ENCODE results near the gene MED15.
"Not testable (repeated sequence)": the region's sequence is repeated elsewhere in the genome, so short reads cannot be mapped to it uniquely, and the experiment has no call there.

MED15 gene

DNA sequence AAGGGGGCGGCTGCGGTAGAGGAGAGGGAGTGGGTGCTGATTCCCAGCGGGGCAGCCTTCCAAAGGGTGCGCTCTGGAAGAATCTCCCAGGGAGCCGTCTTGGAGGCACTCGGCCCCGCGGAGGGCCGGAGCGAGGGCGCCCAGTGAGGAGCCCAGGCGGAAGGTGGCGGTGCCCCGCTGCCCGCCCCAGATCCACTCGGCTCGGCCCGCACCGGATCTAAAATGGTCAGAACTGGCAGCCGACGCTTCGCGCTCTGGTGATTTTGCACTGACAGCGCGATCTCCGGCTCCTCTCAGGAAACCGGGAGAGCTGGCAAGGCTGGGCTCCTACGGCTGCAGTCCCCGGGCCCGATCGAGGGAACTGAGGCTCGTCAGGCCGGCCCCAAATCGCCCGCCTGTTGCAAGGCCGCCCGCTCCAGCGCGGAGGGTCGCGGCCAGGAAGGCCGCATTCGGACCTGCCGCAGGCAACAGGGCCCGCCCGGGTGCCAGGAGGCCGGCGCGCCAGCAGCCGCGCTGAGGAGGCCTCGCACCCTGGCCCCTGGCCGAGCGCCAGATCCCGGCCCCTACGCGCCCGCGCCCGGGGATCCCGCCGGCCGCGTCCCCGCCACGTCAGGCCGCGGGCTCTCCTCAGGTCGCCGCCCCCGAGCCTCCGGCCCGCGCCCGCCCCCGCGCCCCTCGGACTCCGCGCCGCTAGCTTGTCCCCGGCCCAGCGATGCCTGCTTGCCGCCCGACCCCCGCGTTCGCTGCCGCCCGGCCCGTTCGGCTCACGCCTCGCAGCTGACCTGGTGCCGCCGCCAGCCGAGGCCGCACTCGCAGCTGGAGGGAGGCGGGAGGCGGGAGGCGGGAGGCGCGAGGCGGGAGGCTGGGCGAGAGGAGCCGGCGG lies 12.2 kb upstream of the MED15 start, which contains the start of gene KLHL22:
Gene KLHL22, minus strand, starts transcription at position 818 of the 883 bp plus-strand sequence. CDS start 6,584 bp downstream, outside the sequence.
- FAIRE-seq = no peak
- peak; percentile 57 for DNase-seq (ENCODE audit: insufficient read length, low spot score)
- TF ChIP-seq POLR2A (IDR thresholded peaks at IDR 0.05; ENCODE audit: low read depth, low read length) = no peak; the same call in none of the 2 replicates
- TF ChIP-seq POU2F2 (IDR thresholded peaks at IDR 0.05; ENCODE audit: low read depth, low read length) = no peak
- TF ChIP-seq TAF1 (IDR thresholded peaks at IDR 0.05; ENCODE audit: low read depth, low read length) = no peak
- peak; percentile 80 for TF ChIP-seq PAX5 (IDR thresholded peaks at IDR 0.05; ENCODE audit: insufficient read depth, low read length, severe bottlenecking)

GRCh38 chr22:20495861-20496681 lies 11.3 kb upstream of the MED15 start:
- FAIRE-seq (peak; percentile 95), DNase-seq (ENCODE audit: insufficient read length, low spot score) (peak; percentile 97)
- no peak for TF ChIP-seq POLR2AphosphoS5 (IDR thresholded peaks at IDR 0.05; ENCODE audit: low read depth, low read length)
- TF ChIP-seq SPI1 (IDR thresholded peaks at IDR 0.05; ENCODE audit: low read depth, low read length) = no peak
- no peak for TF ChIP-seq POU2F2 (IDR thresholded peaks at IDR 0.05; ENCODE audit: low read depth, low read length)
- TF ChIP-seq POLR2A (IDR thresholded peaks at IDR 0.05; ENCODE audit: low read depth, low read length) = peak; percentile 65
- TF ChIP-seq TAF1 (IDR thresholded peaks at IDR 0.05; ENCODE audit: low read depth, low read length) = peak; percentile 53; the same call in 1 of the 2 replicates
- peak; percentile 75 for TF ChIP-seq PAX5 (IDR thresholded peaks at IDR 0.05; ENCODE audit: insufficient read depth, low read length, severe bottlenecking)

GRCh38 chr22:20497426-20497825 lies 10.0 kb upstream of the MED15 start:
- DNase-seq (ENCODE audit: insufficient read length, low spot score) = no peak
- no peak for FAIRE-seq

DNA sequence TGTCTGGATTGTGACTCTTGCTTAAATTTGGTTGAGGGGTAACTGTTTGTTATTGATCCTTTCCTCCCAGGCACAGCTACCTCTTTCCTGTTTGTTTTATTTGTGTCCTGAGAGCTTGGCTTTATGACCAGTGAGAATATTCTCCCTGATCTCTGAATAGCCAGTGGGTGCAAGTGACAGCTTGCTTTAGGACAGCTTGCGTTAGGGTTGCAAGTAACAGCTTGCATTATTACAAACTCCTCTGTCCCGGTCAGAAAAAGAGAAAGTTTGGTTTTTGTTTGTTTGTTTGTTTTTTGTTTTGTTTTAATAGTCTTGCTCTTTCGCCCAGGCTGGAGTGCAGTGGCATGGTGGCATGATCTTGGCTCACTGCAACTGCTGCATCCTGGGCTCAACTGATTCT lies 8.5 kb upstream of the MED15 start:
- DNase-seq (ENCODE audit: insufficient read length, low spot score) = no peak
- TF ChIP-seq POU2F2 (IDR thresholded peaks at IDR 0.05; ENCODE audit: low read depth, low read length) (no peak), TAF1 (IDR thresholded peaks at IDR 0.05; ENCODE audit: low read depth, low read length) (no peak), POLR2A (IDR thresholded peaks at IDR 0.05; ENCODE audit: low read depth, low read length) (no peak), PAX5 (IDR thresholded peaks at IDR 0.05; ENCODE audit: insufficient read depth, low read length, severe bottlenecking) (no peak), SPI1 (IDR thresholded peaks at IDR 0.05; ENCODE audit: low read depth, low read length) (no peak), POLR2AphosphoS5 (IDR thresholded peaks at IDR 0.05; ENCODE audit: low read depth, low read length) (no peak)
- no peak for FAIRE-seq

More at GRCh38 chr22:20497426-20497825, 10.0 kb upstream of the MED15 start:
- TF ChIP-seq TAF1 (IDR thresholded peaks at IDR 0.05; ENCODE audit: low read depth, low read length) = no peak
- no peak for TF ChIP-seq POLR2A (IDR thresholded peaks at IDR 0.05; ENCODE audit: low read depth, low read length)
- no peak for TF ChIP-seq POLR2AphosphoS5 (IDR thresholded peaks at IDR 0.05; ENCODE audit: low read depth, low read length)
- no peak for TF ChIP-seq PAX5 (IDR thresholded peaks at IDR 0.05; ENCODE audit: insufficient read depth, low read length, severe bottlenecking)
- TF ChIP-seq POU2F2 (IDR thresholded peaks at IDR 0.05; ENCODE audit: low read depth, low read length) = no peak
- TF ChIP-seq SPI1 (IDR thresholded peaks at IDR 0.05; ENCODE audit: low read depth, low read length) = no peak

- DNase-seq (ENCODE audit: insufficient read length, low spot score) (no peak), FAIRE-seq (no peak)
- TF ChIP-seq POLR2AphosphoS5 (IDR thresholded peaks at IDR 0.05; ENCODE audit: low read depth, low read length) (no peak), SPI1 (IDR thresholded peaks at IDR 0.05; ENCODE audit: low read depth, low read length) (no peak), TAF1 (IDR thresholded peaks at IDR 0.05; ENCODE audit: low read depth, low read length) (no peak), POU2F2 (IDR thresholded peaks at IDR 0.05; ENCODE audit: low read depth, low read length) (no peak), PAX5 (IDR thresholded peaks at IDR 0.05; ENCODE audit: insufficient read depth, low read length, severe bottlenecking) (no peak), POLR2A (IDR thresholded peaks at IDR 0.05; ENCODE audit: low read depth, low read length) (no peak)
These were observed 7.6 kb upstream of the MED15 start for GRCh38 chr22:20499769-20500168.

GRCh38 chr22:20503816-20504215 lies 3.6 kb upstream of the MED15 start:
- TF ChIP-seq POLR2A (IDR thresholded peaks at IDR 0.05; ENCODE audit: low read depth, low read length) (no peak), SPI1 (IDR thresholded peaks at IDR 0.05; ENCODE audit: low read depth, low read length) (no peak), PAX5 (IDR thresholded peaks at IDR 0.05; ENCODE audit: insufficient read depth, low read length, severe bottlenecking) (no peak), POU2F2 (IDR thresholded peaks at IDR 0.05; ENCODE audit: low read depth, low read length) (no peak), POLR2AphosphoS5 (IDR thresholded peaks at IDR 0.05; ENCODE audit: low read depth, low read length) (no peak), TAF1 (IDR thresholded peaks at IDR 0.05; ENCODE audit: low read depth, low read length) (no peak)
- FAIRE-seq (no peak), DNase-seq (ENCODE audit: insufficient read length, low spot score) (no peak)

DNA sequence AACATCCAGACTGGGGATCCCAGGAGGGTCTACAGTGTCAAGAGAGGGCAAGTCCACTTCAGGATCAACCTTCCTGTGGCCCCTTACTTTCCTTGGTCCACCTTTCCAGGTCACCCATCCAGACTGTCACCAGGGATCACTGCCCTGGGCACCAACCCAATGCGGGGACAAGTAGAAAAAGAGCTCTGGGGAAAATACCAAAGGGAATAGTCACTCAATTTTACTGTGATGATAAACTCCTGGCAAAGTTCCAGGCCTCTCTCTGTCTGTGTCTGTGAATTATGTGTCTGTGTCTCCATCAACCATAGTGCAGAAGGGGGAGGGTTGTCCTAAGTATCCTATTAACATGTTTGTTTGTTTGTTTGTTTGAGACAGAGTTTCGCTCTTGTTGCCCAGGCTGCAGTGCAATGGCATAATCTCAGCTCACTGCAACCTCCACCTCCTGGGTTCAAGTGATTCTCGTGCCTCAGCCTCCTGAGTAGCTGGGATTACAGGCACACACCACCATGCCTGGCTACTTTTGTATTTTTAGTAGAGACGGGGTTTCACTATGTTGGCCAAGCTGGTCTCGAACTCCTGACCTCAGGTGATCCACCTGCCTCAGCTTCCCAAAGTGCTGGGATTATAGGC lies 3.0 kb upstream of the MED15 start:
- FAIRE-seq; DNase-seq (ENCODE audit: insufficient read length, low spot score): not testable (repeated sequence)

GRCh38 chr22:20506543-20507252 lies 712 bp upstream of the MED15 start:
- FAIRE-seq = no peak
- TF ChIP-seq SPI1 (IDR thresholded peaks at IDR 0.05; ENCODE audit: low read depth, low read length) = no peak
- no peak for TF ChIP-seq PAX5 (IDR thresholded peaks at IDR 0.05; ENCODE audit: insufficient read depth, low read length, severe bottlenecking)
- DNase-seq (ENCODE audit: insufficient read length, low spot score) = no peak

DNA sequence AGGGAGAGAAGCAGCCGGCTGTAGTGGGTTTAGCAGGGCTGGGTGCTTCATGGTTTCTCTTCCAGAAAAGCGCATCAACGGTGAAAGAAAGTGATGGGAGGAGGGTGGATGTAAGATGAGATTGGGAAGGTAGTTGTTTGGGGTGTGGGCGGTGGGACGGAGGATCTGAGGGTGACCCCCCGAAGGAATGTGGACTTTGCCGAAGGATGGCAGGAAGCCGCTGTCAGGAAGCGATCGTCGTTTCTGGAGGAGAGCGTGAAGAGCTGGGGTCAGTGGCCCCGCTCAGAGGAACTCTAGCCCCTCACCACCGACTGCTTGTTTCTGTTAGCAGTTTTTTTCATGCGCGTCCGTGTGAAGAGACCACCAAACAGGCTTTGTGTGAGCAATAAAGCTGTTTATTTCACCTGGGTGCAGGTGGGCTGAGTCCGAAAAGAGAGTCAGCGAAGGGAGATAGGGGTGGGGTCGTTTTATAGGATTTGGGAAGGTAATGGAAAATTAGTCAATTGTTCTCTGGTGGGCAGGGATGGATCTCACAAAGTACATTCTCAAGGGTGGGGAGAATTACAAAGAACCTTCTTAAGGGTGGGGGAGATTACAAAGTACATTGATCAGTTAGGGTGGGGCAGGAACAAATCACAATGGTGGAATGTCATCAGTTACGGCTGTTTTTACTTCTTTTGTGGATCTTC lies 801 bp downstream of the MED15 start:
- FAIRE-seq = not testable (repeated sequence)

More for the DNA sequence above, 801 bp downstream of the MED15 start:
- not testable (repeated sequence) for DNase-seq (ENCODE audit: insufficient read length, low spot score)
